ENCODE data around the gene OLFM3.

The OLFM3 gene

GRCh38 chr1:101945884-101946283, 50.8 kb downstream of the OLFM3 start:
- DNase-seq (ENCODE audit: low read depth) = no peak

- no peak for DNase-seq (ENCODE audit: low read depth)
These were observed 53.5 kb downstream of the OLFM3 start for GRCh38 chr1:101943237-101943636.

DNA sequence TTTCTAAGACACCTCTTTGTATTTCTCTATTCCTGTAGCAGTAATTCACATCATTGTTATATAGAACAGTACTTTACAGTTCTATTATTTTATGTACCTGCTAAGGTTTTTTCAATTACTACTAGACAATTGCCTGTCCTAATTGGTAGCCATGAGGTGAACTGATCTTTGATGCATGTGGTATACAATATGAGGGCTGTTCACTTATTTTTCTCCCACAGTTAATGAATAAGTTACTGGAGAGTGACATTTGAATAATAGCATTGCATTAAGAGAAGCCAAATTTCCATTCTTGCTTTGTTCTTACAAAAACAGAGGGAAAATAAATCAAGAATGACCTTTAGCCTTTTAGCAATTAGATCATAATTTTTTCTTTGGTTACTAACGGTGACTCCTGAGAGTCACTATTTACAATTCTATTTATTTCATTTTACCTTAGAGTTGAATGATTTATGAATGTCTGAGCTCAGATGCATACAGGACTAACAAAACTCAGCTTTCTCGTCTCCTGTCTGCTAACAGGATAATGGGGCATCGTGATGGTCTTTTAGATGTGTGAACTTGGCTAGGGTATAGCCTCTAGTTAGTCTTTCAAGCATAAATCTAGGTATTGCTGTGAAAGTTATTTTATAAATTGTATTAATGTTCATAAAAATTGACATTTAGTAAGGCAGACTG, 54.1 kb downstream of the OLFM3 start:
- DNase-seq (ENCODE audit: low read depth) = no peak

GRCh38 chr1:101938681-101939080, 58.0 kb downstream of the OLFM3 start:
- DNase-seq (ENCODE audit: low read depth) = no peak

DNA sequence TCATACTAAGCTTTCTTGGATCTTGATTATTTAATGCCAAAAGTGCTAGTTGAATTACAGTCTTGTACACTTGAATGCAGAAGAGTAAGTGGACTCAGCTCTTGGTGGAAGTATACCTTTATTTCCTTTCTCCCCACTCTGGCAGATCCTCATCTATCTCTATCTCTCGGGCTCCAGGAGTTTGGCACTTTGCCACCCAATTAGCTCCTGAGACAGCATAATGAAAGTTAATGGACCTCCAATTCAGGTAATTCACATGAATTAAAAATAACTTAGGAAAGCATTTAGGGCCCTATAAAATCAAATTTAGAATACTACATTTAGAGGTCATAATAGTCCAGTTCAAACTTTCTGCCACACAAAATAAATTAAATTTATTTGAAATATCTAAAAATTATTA, 67.4 kb downstream of the OLFM3 start:
- no peak for DNase-seq (ENCODE audit: low read depth)

GRCh38 chr1:101928829-101929228, 67.9 kb downstream of the OLFM3 start:
- no peak for DNase-seq (ENCODE audit: low read depth)

DNA sequence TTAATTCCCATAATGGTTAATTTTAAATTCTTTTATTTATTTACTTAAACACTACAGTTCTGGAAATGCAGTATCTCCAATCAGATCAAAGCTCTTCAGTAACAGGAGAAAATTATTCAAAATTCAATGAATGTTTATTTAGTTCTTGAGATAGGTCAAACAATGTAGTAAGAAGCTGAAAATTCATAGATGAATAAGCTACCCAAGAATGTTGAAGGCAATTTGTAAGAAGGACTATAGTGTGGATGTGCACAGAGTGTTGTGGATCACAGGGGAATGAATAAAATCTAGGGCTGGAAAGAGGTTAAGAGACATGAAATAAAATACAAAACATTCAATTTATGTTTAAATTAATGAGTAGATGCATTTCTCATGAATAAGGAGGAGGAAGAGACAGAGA, 72.0 kb downstream of the OLFM3 start:
- no peak for DNase-seq (ENCODE audit: low read depth)

GRCh38 chr1:101920577-101920976, 76.1 kb downstream of the OLFM3 start:
- no peak for DNase-seq (ENCODE audit: low read depth)

DNA sequence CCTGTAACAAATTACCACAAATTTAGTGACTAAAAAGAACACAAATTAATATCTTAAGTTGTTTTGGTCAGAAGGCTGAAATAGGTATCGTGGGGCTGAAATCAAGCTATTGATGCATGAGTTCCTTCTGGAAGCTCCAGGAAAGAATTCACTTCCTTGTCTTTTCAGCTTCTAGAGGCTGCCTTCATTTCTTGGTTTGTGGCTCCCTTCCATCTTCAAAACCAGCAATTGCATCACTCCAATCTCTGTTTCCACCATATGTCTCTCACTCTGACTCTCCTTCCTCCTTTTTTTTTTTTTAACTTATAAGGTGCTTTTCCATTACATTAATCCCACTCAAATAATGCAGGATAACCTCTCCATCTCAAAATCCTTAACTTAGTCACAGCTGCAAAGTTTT, 78.4 kb downstream of the OLFM3 start:
- DNase-seq (ENCODE audit: low read depth) = no peak

DNA sequence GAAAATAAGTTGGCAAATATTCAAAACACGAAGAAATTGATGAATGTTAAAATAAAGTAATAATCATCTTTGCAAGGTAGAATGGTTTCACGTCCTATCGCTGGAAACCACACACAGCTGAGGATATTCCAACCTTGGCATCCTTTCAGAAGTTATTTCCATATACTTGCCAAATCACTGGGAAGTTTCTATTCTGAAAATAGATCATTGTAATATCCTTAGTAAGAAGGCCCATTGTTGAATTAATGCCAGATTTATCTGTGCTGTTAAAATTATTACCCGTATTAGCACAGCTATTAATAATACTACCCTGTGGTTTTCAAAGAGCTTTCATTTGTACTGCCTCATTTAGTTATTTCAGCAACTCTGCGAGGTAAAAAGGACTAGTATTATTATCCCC, 81.1 kb downstream of the OLFM3 start:
- no peak for DNase-seq (ENCODE audit: low read depth)

- DNase-seq (ENCODE audit: low read depth) = no peak
These were observed 82.1 kb downstream of the OLFM3 start for GRCh38 chr1:101914473-101915242.

- no peak for DNase-seq (ENCODE audit: low read depth)
These were observed 84.8 kb downstream of the OLFM3 start for GRCh38 chr1:101911894-101912293.

- no peak for DNase-seq (ENCODE audit: low read depth)
These were observed 87.7 kb downstream of the OLFM3 start for GRCh38 chr1:101908980-101909379.

DNA sequence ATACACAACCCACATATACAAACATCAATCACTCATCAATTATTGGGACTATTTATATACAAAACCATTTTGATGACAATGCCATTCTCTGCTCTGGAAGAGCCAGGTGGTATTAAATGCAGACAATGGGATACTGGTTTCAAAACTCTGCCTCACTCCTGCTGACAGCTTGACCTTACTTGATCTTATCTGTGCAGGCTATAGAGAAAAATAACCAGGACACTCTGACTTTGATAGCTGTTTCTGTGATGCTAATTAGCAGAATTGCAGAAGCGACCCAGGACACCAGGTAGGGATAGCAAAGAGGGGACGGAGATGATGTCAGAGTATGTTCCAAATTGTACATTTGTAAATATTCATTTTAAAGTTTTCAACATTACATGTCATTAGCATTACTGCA, 89.5 kb downstream of the OLFM3 start:
- DNase-seq (ENCODE audit: low read depth) = no peak

- DNase-seq (ENCODE audit: low read depth) = no peak
These were observed 91.4 kb downstream of the OLFM3 start for GRCh38 chr1:101905283-101905835.

GRCh38 chr1:101902199-101902598, 94.5 kb downstream of the OLFM3 start:
- DNase-seq (ENCODE audit: low read depth) = no peak

GRCh38 chr1:101898137-101898536, 98.6 kb downstream of the OLFM3 start:
- DNase-seq (ENCODE audit: low read depth) = no peak

DNA sequence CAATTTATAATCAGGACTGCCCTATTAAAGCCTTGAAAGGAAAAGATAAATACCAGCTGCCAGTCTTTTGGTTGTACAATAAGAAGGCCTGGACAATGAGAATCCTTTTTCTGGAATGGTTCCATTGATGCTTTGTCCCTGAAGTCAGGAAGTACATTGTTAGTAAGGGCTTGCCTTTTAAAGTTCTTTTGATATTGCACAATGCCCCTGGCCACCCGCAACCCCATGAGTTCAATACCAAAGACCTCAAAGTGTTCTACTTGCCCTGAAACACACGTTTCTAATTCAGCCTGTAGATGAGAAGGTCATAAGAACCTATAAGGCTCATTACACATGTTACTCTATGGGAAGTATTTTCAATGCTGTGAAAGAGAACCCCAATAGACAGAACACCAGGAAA, 112.1 kb downstream of the OLFM3 start:
- no peak for DNase-seq (ENCODE audit: low read depth)

- DNase-seq (ENCODE audit: low read depth) = no peak
These were observed 120.8 kb downstream of the OLFM3 start for GRCh38 chr1:101875891-101876290.

- no peak for DNase-seq (ENCODE audit: low read depth)
These were observed 123.1 kb downstream of the OLFM3 start for GRCh38 chr1:101873672-101874071.

DNA sequence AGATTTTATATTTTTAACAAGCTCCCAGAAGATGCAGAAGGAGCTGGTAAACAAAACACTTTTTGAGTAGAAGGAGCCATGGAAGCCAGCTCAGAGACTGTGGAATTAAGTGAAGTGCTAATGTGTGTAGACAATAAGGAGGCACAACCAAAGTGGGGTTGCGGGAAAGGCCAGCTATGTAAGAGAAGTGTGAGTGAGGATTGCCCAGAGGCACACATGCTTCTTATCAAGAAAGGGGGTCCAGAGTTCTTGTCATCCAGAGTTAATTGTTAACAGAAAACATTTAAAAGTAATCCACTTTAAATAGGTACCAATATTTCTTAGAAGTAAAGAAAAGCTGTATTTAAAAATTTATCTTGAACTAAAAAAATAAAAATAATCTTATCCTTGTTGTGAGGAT, 136.8 kb downstream of the OLFM3 start:
- no peak for DNase-seq (ENCODE audit: low read depth)

GRCh38 chr1:101854271-101854670, 142.5 kb downstream of the OLFM3 start:
- DNase-seq (ENCODE audit: low read depth) = no peak

GRCh38 chr1:101852936-101853335, 143.8 kb downstream of the OLFM3 start:
- no peak for DNase-seq (ENCODE audit: low read depth)

- DNase-seq (ENCODE audit: low read depth) = no peak
These were observed 147.4 kb downstream of the OLFM3 start for GRCh38 chr1:101849356-101849755.

Data from T-helper 22 cell (primary cell).